ENCODE measurements around the gene PACSIN1.

- no peak for TF ChIP-seq EZH2 (optimal IDR thresholded peaks at IDR 0.05; ENCODE audit: low read depth, low read length)
- TF ChIP-seq, protein P1, sequence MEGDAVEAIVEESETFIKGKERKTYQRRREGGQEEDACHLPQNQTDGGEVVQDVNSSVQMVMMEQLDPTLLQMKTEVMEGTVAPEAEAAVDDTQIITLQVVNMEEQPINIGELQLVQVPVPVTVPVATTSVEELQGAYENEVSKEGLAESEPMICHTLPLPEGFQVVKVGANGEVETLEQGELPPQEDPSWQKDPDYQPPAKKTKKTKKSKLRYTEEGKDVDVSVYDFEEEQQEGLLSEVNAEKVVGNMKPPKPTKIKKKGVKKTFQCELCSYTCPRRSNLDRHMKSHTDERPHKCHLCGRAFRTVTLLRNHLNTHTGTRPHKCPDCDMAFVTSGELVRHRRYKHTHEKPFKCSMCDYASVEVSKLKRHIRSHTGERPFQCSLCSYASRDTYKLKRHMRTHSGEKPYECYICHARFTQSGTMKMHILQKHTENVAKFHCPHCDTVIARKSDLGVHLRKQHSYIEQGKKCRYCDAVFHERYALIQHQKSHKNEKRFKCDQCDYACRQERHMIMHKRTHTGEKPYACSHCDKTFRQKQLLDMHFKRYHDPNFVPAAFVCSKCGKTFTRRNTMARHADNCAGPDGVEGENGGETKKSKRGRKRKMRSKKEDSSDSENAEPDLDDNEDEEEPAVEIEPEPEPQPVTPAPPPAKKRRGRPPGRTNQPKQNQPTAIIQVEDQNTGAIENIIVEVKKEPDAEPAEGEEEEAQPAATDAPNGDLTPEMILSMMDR (IDR thresholded peaks at IDR 0.05; ENCODE audit: low read length): no peak
Observed at GRCh38 chr6:34529665-34530327, 63.9 kb downstream of the PACSIN1 start.
